ENCODE data around the gene CCNB2.
A peak's percentile ranks its signal among the peaks of the same experiment; 100 is the strongest.
"Not testable (repeated sequence)": the region's sequence is repeated elsewhere in the genome, so short reads cannot be mapped to it uniquely, and the experiment has no call there.

CCNB2 gene

DNA sequence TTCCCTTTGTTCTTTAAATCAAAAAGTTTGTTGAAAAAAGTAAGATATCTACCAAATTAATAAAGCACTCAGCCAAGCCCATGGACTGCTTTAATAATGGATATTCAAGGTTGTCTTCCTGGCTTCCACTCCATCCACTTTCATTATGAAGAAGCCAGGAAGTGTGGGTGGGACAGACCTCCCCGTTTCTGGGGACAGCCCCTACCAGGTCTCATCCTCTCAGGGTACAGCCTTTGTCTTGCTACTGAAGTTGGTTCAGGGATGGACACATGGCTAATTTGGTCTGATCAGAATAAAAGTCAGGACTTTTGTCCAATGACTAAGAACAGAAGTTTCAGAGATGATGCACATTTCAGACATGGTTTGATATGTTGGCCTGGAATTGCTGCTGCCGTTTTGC, 32.6 kb downstream of the CCNB2 start:
- DNase-seq, result no peak

- DNase-seq, result peak; percentile 16
Measured at GRCh38 chr15:59138243-59138642, 33.3 kb downstream of the CCNB2 start.

DNA sequence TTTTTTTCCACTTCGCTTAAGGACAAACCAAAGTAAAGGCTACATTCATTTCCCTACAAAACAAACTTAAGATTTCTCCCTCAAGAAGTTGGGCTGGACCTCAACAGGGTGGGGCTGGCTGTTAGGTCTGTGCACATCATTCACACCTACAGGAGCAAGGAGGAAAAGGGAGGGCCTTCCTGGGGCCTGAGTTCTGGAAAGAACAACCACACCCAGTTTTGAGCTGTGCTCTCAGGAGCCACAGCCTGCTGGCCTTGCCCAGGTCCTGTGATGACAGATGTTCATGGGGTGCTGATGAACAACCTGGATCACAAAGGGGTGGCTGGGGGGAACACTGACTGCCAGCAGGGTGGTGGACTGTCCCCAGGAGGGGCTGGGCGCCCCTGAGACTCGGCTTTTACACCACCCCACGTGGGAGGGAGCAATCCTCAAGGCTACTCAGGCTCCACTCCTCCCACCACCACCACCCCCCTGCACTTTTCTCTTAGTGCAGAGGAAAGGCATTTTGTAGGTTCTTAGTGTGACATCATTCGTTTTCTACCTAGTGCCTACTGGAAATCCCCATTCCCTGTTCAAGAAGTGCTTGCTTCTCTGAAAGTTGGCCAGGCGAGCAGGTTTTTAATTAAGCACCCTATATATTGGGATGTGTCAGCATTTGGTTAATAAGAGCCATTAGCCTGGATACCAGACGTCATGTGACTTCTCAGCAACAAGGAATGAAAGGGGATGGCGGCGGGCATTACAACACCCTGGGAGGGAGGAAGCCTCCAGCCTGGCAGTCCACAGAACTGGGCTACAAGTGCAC, 35.7 kb downstream of the CCNB2 start:
- DNase-seq, result no peak

GRCh38 chr15:59143281-59143680, 38.3 kb downstream of the CCNB2 start:
- no peak for DNase-seq

DNA sequence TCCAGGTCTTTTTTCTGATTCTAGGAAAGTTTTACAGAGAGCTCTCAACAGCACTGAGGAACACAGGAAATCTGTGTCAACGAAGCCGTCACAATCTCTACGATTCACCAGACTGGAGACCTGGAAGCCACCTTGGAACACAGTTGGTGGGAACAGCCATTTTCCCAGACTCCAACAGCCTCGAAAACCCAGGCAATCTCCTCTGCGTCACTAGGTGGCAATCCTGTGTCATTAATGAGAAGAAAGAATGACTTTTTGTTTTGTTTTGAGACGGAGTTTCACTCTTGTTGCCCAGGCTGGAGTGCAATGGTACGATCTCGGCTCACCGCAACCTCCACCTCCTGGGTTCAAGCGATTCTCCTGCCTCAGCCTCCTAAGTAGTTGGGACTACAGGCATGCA, 39.6 kb downstream of the CCNB2 start:
- not testable (repeated sequence) for DNase-seq

DNA sequence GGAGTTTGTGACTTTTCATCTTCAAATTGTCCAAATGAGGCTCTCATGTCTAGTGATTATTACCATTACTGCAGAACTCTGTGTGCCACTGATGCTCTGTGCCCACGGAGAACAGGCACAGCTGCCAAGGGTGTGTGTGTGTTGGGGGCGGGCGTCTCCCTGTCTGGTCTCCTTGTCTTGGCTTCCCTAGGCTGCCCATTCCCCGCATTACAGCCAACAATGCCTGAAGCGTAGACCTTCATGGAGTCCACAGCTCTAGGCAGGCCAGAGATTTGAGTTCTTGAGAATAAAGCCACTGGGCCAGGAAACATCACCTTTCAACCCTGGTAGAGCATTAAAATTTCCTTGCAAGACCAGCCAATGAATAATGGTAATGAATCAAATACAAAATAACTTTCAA, 42.7 kb downstream of the CCNB2 start:
- no peak for DNase-seq

GRCh38 chr15:59148153-59148833, 43.3 kb downstream of the CCNB2 start:
- DNase-seq, result no peak

DNA sequence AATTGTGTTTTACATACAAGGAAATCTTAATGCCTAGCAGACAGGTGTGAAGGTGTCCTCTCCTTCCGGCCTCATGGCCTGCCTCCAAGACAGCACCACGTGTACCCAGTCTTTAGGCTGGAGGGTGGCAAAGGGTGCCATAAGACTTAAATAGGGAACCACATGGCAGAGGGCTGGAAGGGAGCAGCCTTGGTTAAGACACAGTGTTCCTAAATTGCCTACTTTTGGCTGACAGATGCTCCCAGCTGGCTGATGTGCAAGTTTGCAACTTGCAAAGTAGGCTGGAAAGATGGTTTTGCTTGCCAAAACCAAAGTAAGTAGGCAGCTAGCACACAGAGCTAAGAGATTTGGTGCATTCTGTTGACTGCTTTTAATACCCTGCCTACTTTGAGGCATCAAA, 45.2 kb downstream of the CCNB2 start:
- DNase-seq, result no peak

- DNase-seq, result no peak
Measured at GRCh38 chr15:59152694-59153450, 47.9 kb downstream of the CCNB2 start.

DNA sequence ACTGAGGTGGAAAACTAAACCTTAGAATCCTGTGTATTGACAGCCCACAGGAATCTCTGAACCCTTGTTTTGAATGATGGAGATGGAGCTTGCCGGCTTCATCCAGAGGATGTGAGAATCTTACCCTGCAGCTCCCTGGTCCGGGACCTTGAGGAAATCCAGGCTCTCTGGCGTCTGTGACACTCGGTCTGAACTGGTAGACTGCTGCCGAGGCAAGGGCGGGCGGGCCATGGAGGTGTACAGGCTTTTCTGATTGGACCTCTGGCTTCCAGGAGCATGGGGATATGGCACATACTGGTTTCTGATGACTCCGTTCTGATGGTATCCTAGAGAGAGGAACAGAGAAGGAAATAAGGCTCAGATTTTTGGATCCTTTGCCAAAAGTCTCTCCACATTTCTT, 48.5 kb downstream of the CCNB2 start:
- DNase-seq, result no peak

- DNase-seq, result no peak
Measured at GRCh38 chr15:59154243-59154642, 49.3 kb downstream of the CCNB2 start.

GRCh38 chr15:59155431-59155830, 50.5 kb downstream of the CCNB2 start:
- no peak for DNase-seq

DNA sequence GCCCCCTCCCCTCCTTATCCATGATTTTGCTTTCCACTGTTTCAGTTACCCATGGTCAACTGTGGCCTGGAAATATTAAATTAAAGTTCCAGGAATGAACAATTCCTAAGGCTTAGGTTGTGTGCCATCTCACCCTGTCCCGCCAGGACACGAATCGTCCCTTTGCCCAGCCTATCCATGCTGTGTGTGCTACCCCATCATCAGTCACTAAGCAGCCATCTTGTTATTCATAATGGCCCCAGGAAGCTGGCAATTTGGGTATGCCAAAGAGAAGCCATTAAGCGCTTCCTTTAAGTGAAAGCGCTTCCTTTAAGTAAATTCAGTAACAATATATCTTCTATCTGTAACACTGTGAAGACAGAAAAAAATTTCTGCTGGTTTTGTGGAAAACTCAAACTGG, 52.5 kb downstream of the CCNB2 start:
- DNase-seq, result no peak

DNA sequence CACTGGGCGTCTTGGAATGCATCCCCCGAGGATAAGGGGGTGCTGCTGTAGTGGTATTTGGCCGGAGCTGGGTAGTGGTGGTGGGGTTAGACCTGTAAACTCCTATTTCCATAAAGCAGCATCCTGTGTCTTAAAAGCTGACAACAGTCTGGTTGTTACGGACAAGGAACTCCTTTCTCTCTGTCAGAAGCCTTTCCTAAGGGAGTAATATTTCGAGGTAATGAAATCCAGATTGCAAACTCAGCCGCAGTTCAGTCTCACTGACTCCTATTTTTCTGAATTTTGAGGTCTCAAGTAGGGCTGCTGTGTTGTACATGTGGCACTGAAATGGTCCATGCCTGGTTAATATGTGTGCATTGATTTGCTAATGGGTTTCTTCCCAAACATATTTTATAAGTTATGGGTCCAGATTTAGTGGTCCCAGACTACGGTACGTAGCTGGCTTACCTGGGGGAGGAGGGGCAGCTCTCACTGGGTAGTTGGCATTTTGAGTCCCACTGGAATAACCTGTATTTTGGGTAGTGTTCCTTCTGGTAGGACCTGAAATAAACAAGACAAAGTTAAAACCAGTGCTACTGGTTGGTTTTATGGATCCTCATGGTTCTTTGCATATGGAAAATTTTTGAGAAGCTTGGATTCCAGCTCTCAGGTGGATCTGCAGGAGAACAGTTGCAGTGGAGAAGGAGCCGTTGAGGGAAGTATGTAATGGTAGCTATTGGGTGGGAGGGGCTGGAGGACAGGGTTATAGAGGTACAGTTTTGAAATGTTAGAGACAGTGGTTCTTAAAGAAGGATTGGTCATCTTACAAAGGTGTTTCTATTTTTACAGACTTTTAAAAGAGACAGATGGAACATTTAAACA, 53.1 kb downstream of the CCNB2 start:
- DNase-seq, result no peak

GRCh38 chr15:59158701-59159034, 53.7 kb downstream of the CCNB2 start:
- DNase-seq, result no peak

DNA sequence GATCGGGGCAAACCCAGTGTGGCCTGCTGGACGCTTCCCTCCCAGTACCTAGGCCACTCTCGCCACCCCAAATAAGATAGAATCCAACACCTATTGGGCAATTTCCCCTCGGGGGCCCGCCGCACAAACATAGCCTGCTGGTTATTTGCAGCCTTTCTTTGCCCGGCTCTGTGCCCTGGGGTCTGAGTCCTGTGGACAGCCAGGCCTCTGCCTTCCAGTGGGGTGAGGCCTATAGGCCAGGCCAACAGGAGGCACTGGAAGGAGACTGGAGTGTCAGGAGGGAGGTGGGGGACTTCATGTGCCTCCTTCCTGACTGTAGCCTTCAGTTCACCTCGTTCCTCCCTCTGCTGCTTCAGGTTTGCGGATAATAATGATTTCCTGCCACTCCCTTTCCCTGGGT, 54.3 kb downstream of the CCNB2 start:
- DNase-seq, result no peak

DNA sequence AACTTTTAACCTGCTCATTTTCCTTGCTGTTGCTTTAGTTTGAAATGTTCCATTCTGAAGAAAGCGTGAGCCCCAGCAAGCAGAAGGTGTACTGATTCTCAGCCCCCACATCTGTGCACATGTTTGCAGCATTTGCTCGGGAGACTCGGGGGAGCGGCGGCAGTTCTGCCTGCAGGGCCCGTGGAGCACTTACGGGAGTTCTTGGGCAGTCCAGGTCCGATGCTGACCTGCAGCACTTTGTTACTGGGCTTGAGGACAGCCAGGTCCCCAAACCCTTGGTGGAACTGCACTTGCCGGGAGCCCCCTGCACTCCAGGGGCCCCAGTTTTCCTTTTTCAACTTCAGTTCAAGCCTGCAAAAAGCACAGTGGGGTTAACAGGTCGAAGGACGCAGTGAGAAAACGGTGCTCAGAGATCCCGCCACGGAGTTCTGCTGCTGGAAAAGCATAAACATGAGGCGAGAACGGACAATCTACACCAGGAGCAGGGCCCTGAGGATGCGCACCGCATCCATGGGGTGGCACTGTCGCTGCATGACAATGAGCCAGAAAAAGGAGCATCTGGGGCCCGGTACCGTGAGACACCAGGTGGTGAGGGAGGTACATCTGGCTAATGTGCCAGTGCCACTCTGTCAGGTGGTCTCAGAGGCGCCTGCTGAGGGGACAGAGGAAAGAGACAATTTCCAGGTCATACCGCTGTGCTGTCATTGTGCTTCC, 56.1 kb downstream of the CCNB2 start:
- no peak for DNase-seq

DNA sequence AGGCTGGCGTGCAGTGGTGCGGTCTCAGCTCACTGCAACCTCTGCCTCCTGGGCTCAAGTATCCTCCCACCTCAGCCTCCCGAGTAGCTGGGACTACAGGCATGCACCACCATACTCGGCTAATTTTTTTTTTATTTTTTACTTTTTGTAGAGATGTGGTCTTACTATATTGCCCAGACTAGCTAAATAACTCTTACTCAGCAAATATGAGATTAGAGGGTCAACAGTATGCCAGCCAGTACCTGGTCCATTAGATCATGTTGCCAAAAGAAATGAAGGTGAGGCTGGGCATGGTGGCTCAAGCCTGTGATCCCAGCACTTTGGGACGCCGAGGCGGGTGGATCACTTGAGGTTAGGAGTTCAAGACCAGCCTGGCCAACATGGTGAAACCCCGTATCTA, 57.1 kb downstream of the CCNB2 start:
- not testable (repeated sequence) for DNase-seq

DNA sequence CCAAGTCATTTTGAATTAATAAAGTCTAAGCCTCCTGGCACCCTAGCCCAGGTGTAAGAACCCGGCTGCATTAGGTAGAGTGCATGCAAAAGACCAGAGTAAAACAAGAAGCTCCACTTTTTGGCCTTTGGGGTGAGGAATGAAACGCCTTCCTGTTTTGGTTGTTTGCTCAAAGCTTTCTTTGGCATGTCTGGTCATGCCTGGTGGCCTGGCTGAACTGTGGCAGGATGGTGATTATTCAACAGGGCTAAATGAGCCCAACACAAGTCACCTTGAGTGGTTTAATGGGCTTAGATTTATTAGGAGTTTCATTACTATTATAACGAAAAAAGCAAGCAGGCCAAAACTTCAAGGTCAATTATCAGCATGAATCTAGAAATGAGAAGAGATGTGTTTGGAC, 60.8 kb downstream of the CCNB2 start:
- DNase-seq, result no peak

- no peak for DNase-seq
Measured at GRCh38 chr15:59166166-59166565, 61.2 kb downstream of the CCNB2 start.

DNA sequence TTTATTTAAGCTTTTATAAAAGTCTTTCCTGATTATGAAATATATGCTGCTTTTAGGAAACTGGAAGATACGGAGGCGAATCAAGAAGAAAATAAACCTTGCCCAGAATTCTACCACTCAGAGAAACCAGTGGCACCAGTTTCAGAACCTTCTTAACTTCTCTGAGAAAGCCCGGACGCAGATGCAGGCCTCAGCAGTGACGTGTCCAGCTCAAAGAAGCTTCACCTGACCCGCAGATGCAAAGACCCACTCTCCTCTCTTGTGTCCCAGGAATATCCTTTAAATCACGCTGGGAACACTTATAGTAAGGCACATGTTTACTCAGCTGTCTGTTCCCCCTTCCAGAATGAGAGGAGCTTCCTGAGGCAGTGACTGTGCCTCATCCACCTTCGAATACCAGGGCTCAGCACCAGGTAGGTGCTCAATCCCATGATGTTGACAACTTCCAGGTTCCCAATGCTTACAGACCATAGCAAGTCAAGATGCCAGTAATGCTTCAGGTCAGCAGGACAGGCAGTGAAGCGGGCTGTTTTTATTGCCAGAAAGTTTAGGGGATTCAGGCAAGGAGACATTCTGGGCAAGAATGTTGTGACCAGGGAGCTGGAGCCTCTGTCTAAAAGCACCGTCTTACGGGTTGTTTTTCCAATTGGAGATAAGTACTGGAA, 61.8 kb downstream of the CCNB2 start:
- no peak for DNase-seq

- peak; percentile 31 for DNase-seq
Measured at GRCh38 chr15:59168536-59168935, 63.6 kb downstream of the CCNB2 start.

Measured in NK-92 treated with Interleukin-12 subunit alpha and Interleukin-12 subunit beta, amount 100 ng/mL, for 24 hours (cell line).